NCI-H748 (cell line): ENCODE measurements around the gene DNAJB8.

Experiments used
- DNase-seq: peaks from one replicate; lab custom pipeline; 2025; ENCODE audit not compliant: unreplicated experiment; lab: John Stamatoyannopoulos, UW

DNAJB8 gene

GRCh38 chr3:128449111-128449638, 17.5 kb downstream of the DNAJB8 start:
- DNase-seq = no peak

- DNase-seq = no peak
These were observed 18.2 kb downstream of the DNAJB8 start for GRCh38 chr3:128448491-128448890.

- DNase-seq = no peak
These were observed 19.1 kb downstream of the DNAJB8 start for GRCh38 chr3:128447561-128448013.

- DNase-seq = no peak
These were observed 19.9 kb downstream of the DNAJB8 start for GRCh38 chr3:128446821-128447220.

GRCh38 chr3:128445357-128445756, 21.3 kb downstream of the DNAJB8 start:
- DNase-seq = no peak

GRCh38 chr3:128443771-128444170, 22.9 kb downstream of the DNAJB8 start:
- DNase-seq = no peak

GRCh38 chr3:128442949-128443348, 23.7 kb downstream of the DNAJB8 start:
- DNase-seq = no peak

GRCh38 chr3:128442070-128442469, 24.6 kb downstream of the DNAJB8 start:
- no peak for DNase-seq

GRCh38 chr3:128439226-128439625, 27.5 kb downstream of the DNAJB8 start:
- DNase-seq = no peak

GRCh38 chr3:128438488-128439072, 28.1 kb downstream of the DNAJB8 start:
- peak; percentile 18 for DNase-seq

GRCh38 chr3:128436214-128436613, 30.5 kb downstream of the DNAJB8 start:
- DNase-seq = no peak

GRCh38 chr3:128435561-128435960, 31.1 kb downstream of the DNAJB8 start:
- no peak for DNase-seq

- DNase-seq = no peak
These were observed 31.6 kb downstream of the DNAJB8 start for GRCh38 chr3:128435058-128435457.

- no peak for DNase-seq
These were observed 32.2 kb downstream of the DNAJB8 start for GRCh38 chr3:128434524-128434923.

- DNase-seq = no peak
These were observed 32.9 kb downstream of the DNAJB8 start for GRCh38 chr3:128433837-128434165.

GRCh38 chr3:128432971-128433836, 33.5 kb downstream of the DNAJB8 start:
- peak; percentile 38 for DNase-seq

GRCh38 chr3:128432301-128432970, 34.3 kb downstream of the DNAJB8 start:
- peak; percentile 65 for DNase-seq

- DNase-seq = no peak
These were observed 34.8 kb downstream of the DNAJB8 start for GRCh38 chr3:128431803-128432300.

- no peak for DNase-seq
These were observed 36.0 kb downstream of the DNAJB8 start for GRCh38 chr3:128430731-128431130.

GRCh38 chr3:128430301-128430700, 36.4 kb downstream of the DNAJB8 start:
- no peak for DNase-seq

GRCh38 chr3:128429751-128430150, 36.9 kb downstream of the DNAJB8 start:
- no peak for DNase-seq

- DNase-seq = no peak
These were observed 37.4 kb downstream of the DNAJB8 start for GRCh38 chr3:128429275-128429674.
